H9 (cell line): ENCODE data around the gene KCTD17. TPM values are rescaled to one million over a fixed set of nuclear protein-coding genes. Genes with fewer than 3 reads are reported as not detected.
A peak's percentile ranks its signal among the peaks of the same experiment; 100 is the strongest.

ENCODE experiments used
- DNase-seq: peaks from one replicate; pipeline ENCODE4 v3.0.0-alpha.2; 2017
- H2AFZ ChIP-seq: one replicate; pipeline ENCODE4 v1.6.1; 2013; ENCODE audit warnings: mild to moderate bottlenecking, low read length, control low read depth, moderate library complexity
- H2AK5ac ChIP-seq: 2 replicates; pipeline ENCODE4 v1.6.1; 2013; ENCODE audit warnings: low read length, control low read depth, mixed read lengths; ENCODE audit not compliant: insufficient read length
- H2BK120ac ChIP-seq: one replicate; pipeline ENCODE4 v1.6.1; 2013; ENCODE audit warnings: low read depth, mild to moderate bottlenecking, low read length, control low read depth, inconsistent platforms; ENCODE audit not compliant: poor library complexity, severe bottlenecking
- H2BK12ac ChIP-seq: 2 replicates; pipeline ENCODE4 v1.6.1; 2013; ENCODE audit warnings: low read length, control low read depth, mixed read lengths, low read depth; ENCODE audit not compliant: insufficient read length
- H2BK15ac ChIP-seq: 2 replicates; pipeline ENCODE4 v1.6.1; 2013; ENCODE audit warnings: low read depth, low read length, control low read depth
- H2BK20ac ChIP-seq: one replicate; pipeline ENCODE4 v1.6.1; 2013; ENCODE audit warnings: low read depth, mild to moderate bottlenecking, low read length, control low read depth, inconsistent platforms; ENCODE audit not compliant: poor library complexity, severe bottlenecking
- H2BK5ac ChIP-seq: 2 replicates; pipeline ENCODE4 v1.6.1; 2013; ENCODE audit warnings: low read length, control low read depth, mixed read lengths; ENCODE audit not compliant: insufficient read length
- H3K14ac ChIP-seq: 2 replicates; pipeline ENCODE4 v1.6.1; 2013; ENCODE audit warnings: low read length, control low read depth; ENCODE audit not compliant: insufficient read depth
- H3K18ac ChIP-seq: 2 replicates; pipeline ENCODE4 v1.6.1; 2013; ENCODE audit warnings: low read depth, mild to moderate bottlenecking, mixed read lengths, low read length, control low read depth; ENCODE audit not compliant: insufficient read length
- H3K23ac ChIP-seq: 2 replicates; pipeline ENCODE4 v1.6.1; 2013; ENCODE audit warnings: low read length, control low read depth, mixed read lengths, low read depth; ENCODE audit not compliant: insufficient read length
- H3K23me2 ChIP-seq: 2 replicates; pipeline ENCODE4 v1.6.1; 2013; ENCODE audit warnings: low read depth, mild to moderate bottlenecking, mixed read lengths, low read length, control low read depth; ENCODE audit not compliant: insufficient read length, poor library complexity, severe bottlenecking
- H3K27ac ChIP-seq: 2 replicates; pipeline ENCODE4 v1.5.1; 2013; ENCODE audit warnings: low read length, control low read depth, mixed read lengths, low read depth; ENCODE audit not compliant: insufficient read length
- H3K27me3 ChIP-seq: 2 replicates; pipeline ENCODE4 v1.6.1; 2013; ENCODE audit warnings: low read length, control low read depth, inconsistent platforms; ENCODE audit not compliant: insufficient read depth
- H3K4ac ChIP-seq: 2 replicates; pipeline ENCODE4 v1.6.1; 2013; ENCODE audit warnings: low read depth, mild to moderate bottlenecking, control low read depth, inconsistent platforms, low read length, moderate library complexity
- H3K4me1 ChIP-seq: 2 replicates; pipeline ENCODE4 v1.6.1; 2013; ENCODE audit warnings: low read length, control low read depth, inconsistent platforms; ENCODE audit not compliant: insufficient read depth
- H3K4me2 ChIP-seq: 2 replicates; pipeline ENCODE4 v1.6.1; 2013; ENCODE audit warnings: low read length, control low read depth, mixed read lengths; ENCODE audit not compliant: insufficient read length, insufficient read depth
- H3K56ac ChIP-seq: 2 replicates; pipeline ENCODE4 v1.6.1; 2013; ENCODE audit warnings: low read depth, mild to moderate bottlenecking, mixed read lengths, low read length, control low read depth; ENCODE audit not compliant: insufficient read length
- H3K79me1 ChIP-seq: 2 replicates; pipeline ENCODE4 v1.6.1; 2013; ENCODE audit warnings: low read depth, mild to moderate bottlenecking, moderate library complexity, low read length, control low read depth, inconsistent platforms; ENCODE audit not compliant: insufficient read depth, poor library complexity, severe bottlenecking
- H3K79me2 ChIP-seq: 2 replicates; pipeline ENCODE4 v1.6.1; 2013; ENCODE audit warnings: low read length, control low read depth, inconsistent platforms; ENCODE audit not compliant: insufficient read depth
- H3K9ac ChIP-seq: 2 replicates; pipeline ENCODE4 v1.6.1; 2013; ENCODE audit warnings: low read length, control low read depth, mixed read lengths; ENCODE audit not compliant: insufficient read length; ENCODE audit errors: extremely low read depth
- H3K9me3 ChIP-seq: one replicate; pipeline ENCODE4 v1.6.1; 2013; ENCODE audit warnings: low read depth, low read length, inconsistent platforms; ENCODE audit not compliant: control insufficient read depth
- H3T11ph ChIP-seq: one replicate; pipeline ENCODE4 v1.6.1; 2013; ENCODE audit warnings: mild to moderate bottlenecking, low read length, control low read depth, inconsistent platforms
- H4K20me1 ChIP-seq: one replicate; pipeline ENCODE4 v1.6.1; 2013; ENCODE audit not compliant: control insufficient read depth, insufficient read length, insufficient read depth
- H4K5ac ChIP-seq: 2 replicates; pipeline ENCODE4 v1.6.1; 2013; ENCODE audit warnings: low read depth, mild to moderate bottlenecking, mixed read lengths, low read length, control low read depth; ENCODE audit not compliant: insufficient read length
- H4K8ac ChIP-seq: replicated peaks from 2 replicates; pipeline ENCODE4 v1.6.1; 2013; ENCODE audit warnings: low read length, control low read depth, mixed read lengths, low read depth; ENCODE audit not compliant: insufficient read length
- H4K91ac ChIP-seq: 2 replicates; pipeline ENCODE4 v1.6.1; 2013; ENCODE audit warnings: low read depth, mild to moderate bottlenecking, moderate library complexity, mixed read lengths, low read length, control low read depth; ENCODE audit not compliant: insufficient read length
- H3K27ac Mint-ChIP-seq, 3 experiments: 2 replicates in 2 of 3; 3 replicates in 1 of 3; pipeline ENCODE4 v1.8.0; 2020 to 2021; ENCODE audit warnings: mixed read lengths in 3 of 3, mild to moderate bottlenecking in 1 of 3, moderate library complexity in 1 of 3
- H3K27me3 Mint-ChIP-seq: 2 replicates; pipeline ENCODE4 v1.8.0; 2021; ENCODE audit warnings: low read depth, mild to moderate bottlenecking, moderate library complexity, mixed read lengths
- H3K36me3 Mint-ChIP-seq, 3 experiments: 2 replicates in 2 of 3; 3 replicates in 1 of 3; pipeline ENCODE4 v1.8.0; 2020 to 2021; ENCODE audit warnings: low read depth in 3 of 3, mixed read lengths in 3 of 3; ENCODE audit not compliant: insufficient read depth in 1 of 3
- H3K4me1 Mint-ChIP-seq, 2 experiments: 2 replicates each; pipeline ENCODE4 v1.8.0; 2020; ENCODE audit warnings: mixed read lengths in 2 of 2
- H3K4me3 Mint-ChIP-seq, 2 experiments: 2 replicates in 1 of 2; 3 replicates in 1 of 2; pipeline ENCODE4 v1.8.0; 2020 to 2021; ENCODE audit warnings: mild to moderate bottlenecking in 2 of 2, mixed read lengths in 2 of 2, moderate library complexity in 1 of 2
- H3K9me3 Mint-ChIP-seq, 2 experiments: 2 replicates in 1 of 2; 3 replicates in 1 of 2; pipeline ENCODE4 v1.8.0; 2020; ENCODE audit warnings: mild to moderate bottlenecking in 2 of 2, mixed read lengths in 2 of 2, moderate library complexity in 1 of 2
- CTCF ChIP-seq: fragments of 200-600 bp; sonication (generic); conservative IDR thresholded peaks from 3 replicates; pipeline ENCODE4 v1.8.0; 2021; ENCODE audit warnings: antibody characterized with exemption, mild to moderate bottlenecking
- WGBS: extraction: QIAGEN DNeasy Blood & Tissue Kit; methylation state at CpG from one replicate; pipeline ENCODE4 v1.1.7; 2013; ENCODE audit warnings: missing lambda C conversion rate, low lambda C conversion rate, mixed read lengths; ENCODE audit not compliant: insufficient read length; ENCODE audit errors: extremely low coverage; 5-methylcytosine and 5-hydroxymethylcytosine counted together
- total RNA-seq: library from RNA; stranded (reverse); gene quantifications from 2 replicates; pipeline ENCODE4 v1.2.1, GENCODE V29; 2021

The KCTD17 gene
- total RNA-seq, 1 experiment from 2014 or later = 34.1 TPM

- H3K23me2 ChIP-seq = peaks cover 3% of the 10 kb centered on the region
- Mint-ChIP-seq H3K4me3 (peak overlapping the region; percentile 22 to 86; a peak in 3 of 5 replicates), H3K9me3 (no peaks in the 10 kb centered on the region), H3K27me3 (no peaks in the 10 kb centered on the region), H3K4me1 (peaks cover 23 to 32% of the 10 kb centered on the region in 2 experiments), H3K27ac (no peak overlapping the region), H3K36me3 (peaks cover 5 to 14% (median 13%) of the 10 kb centered on the region in 3 experiments; a peak in 6 of 7 replicates)
- H3K18ac ChIP-seq = no peak overlapping the region
- no peak overlapping the region for H2AK5ac ChIP-seq
- H3T11ph ChIP-seq = no peak overlapping the region
- H2BK12ac ChIP-seq = no peak overlapping the region
- no peak overlapping the region for H3K4me2 ChIP-seq
- H2BK15ac ChIP-seq = no peak overlapping the region
- H3K14ac ChIP-seq = no peak overlapping the region
- no peak overlapping the region for H4K91ac ChIP-seq
- no peaks in the 10 kb centered on the region for H3K27me3 ChIP-seq
- no peak overlapping the region for H2AFZ ChIP-seq
- no CpG with 5 or more reads among the region's 10 CpGs for WGBS
- no peak for TF ChIP-seq CTCF
- no peak overlapping the region for H4K8ac ChIP-seq
- H3K4me1 ChIP-seq = peaks cover 6% of the 10 kb centered on the region; the same call in 1 of the 2 replicates
- no peak overlapping the region for H3K9ac ChIP-seq
- H4K20me1 ChIP-seq = peaks cover 3% of the 10 kb centered on the region
- no peak overlapping the region for H2BK5ac ChIP-seq
- H2BK120ac ChIP-seq = no peak overlapping the region
- H2BK20ac ChIP-seq = no peak overlapping the region
- H3K23ac ChIP-seq = no peak overlapping the region
- no peak overlapping the region for H4K5ac ChIP-seq
- no peak for DNase-seq
- H3K9me3 ChIP-seq = no peaks in the 10 kb centered on the region
- H3K79me1 ChIP-seq = no peaks in the 10 kb centered on the region
- no peak overlapping the region for H3K4ac ChIP-seq
- H3K79me2 ChIP-seq = peaks cover 2% of the 10 kb centered on the region; the same call in 1 of the 2 replicates
- no peak overlapping the region for H3K56ac ChIP-seq
- no peak overlapping the region for H3K27ac ChIP-seq
These were observed 34.2 kb upstream of the KCTD17 start for GRCh38 chr22:37017356-37017755.
